Measurements from ENCODE around the gene WDR13.
"Not testable (repeated sequence)": the region's sequence is repeated elsewhere in the genome, so short reads cannot be mapped to it uniquely, and the experiment has no call there.

Gene WDR13

DNA sequence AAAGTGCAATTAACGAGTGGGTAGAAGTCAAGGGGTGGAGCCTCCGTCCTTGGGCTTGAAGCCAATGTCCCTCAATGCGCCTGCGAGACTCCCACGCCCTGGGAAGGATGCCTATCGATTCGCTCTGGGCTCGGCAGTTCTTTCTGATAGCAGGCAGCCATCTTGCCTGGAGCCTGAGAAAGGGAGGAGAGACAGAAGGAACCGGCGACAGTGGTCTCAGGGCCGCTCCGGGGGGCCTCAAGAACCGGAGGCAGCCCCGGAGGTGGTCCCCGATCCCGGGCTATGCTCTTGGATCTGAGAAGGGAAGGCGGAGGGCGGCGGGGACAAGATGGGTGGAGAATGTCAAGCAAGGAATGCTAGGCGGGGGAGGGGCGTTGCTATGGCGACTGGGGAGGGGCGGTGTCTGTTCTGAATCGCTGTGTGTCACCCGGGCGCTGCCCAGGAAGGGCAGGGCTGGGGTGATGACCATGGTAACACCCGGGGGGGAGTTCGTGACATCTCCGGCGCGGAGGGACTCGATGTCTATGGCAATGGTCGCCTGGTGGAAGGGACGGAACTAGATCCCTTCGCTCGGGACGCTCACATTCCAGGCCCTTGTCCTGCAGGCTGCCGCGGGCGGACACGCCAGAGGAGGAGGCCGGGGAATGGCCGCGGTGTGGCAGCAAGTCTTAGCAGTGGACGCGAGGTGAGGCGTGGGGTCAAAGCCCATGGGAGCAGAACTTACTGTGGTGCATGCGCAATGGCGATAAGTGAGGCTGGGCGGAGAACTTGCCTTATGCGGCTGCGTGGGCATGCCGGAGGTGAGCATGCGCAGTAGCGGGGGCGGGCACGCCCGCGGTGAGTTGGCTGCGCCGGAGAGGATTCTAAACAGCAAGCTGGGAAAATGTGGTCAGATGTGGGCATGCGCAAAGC is at the start of gene WDR13:
Gene WDR13 (plus strand): TSS at position 140 of the 912 bp plus-strand sequence. CDS start 505 bp downstream, at position 645.
- DNase-seq (ENCODE audit: low spot score), result peak; percentile 95

- DNase-seq (ENCODE audit: low spot score), result no peak
Measured at GRCh38 chrX:48548871-48549270, 48.4 kb upstream of the WDR13 start.

DNA sequence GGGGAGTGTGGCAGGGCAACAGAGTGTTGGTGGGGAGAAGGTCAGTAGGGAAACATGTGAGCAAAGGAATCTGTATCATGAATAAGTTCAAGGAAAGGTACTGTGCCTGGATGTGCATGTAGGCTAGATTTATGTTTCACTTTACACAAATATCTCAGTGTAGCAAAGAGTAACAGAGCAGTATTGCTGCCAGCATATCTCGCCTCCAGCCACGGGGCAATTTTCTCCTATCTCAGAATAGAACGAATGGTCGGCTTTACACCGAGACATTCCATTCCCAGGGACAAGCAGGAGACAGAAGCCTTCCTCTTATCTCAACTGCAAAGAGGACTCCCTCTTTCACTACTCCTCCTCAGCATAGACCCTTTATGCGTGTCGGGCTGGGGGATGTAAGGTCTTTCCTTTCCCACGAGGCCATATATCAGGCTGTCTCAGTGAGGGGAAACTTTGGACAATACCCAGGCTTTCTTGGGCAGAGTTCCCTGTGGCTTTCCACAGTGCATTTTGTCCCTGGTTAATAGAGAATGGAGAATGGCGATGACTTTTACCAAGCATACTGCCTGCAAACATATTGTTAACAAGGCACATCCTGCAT is 41.5 kb upstream of the WDR13 start:
- not testable (repeated sequence) for DNase-seq (ENCODE audit: low spot score)

GRCh38 chrX:48558271-48558670 is 39.0 kb upstream of the WDR13 start:
- peak; percentile 80 for DNase-seq (ENCODE audit: low spot score)

DNA sequence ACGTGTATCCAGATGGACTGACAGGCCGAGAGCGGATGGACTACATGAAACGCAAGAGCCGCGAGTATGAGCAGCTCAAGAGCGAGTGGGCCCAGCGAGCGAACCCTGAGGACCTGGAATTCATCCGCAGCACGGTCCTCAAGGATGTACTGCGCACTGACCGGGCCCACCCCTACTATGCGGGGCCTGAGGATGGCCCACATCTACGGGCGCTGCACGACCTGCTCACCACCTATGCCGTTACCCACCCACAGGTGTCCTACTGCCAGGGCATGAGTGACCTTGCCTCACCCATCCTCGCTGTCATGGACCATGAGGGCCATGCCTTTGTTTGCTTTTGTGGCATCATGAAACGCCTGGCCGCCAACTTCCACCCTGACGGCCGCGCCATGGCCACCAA is 37.7 kb upstream of the WDR13 start:
- DNase-seq (ENCODE audit: low spot score), result no peak

DNA sequence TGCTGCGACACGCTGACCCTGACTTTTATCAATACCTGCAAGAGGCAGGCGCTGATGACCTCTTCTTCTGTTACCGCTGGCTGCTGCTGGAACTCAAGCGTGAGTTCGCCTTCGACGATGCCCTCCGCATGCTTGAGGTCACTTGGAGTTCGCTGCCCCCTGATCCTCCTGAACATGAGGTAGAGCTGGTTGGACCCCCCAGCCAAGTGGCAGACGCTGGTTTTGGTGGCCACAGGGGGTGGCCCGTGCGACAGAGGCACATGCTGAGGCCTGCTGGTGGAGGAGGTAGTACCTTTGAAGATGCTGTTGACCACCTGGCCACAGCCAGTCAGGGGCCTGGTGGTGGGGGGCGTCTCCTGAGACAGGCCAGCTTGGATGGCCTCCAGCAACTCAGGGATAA is 37.2 kb upstream of the WDR13 start:
- DNase-seq (ENCODE audit: low spot score), result no peak

DNA sequence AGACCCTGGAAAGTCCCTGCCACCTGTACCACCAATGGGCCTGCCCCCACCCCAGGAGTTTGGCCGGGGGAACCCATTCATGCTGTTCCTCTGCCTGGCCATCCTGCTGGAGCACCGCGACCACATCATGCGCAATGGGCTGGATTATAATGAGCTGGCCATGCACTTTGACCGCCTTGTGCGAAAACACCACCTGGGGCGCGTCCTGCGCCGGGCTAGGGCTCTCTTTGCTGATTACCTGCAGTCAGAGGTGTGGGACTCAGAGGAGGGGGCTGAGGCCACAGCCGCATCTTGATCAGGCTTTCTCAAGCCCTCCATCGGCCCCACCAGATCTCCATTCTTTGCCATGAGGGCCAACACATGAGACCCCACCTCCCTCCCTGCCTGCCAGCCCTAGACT is 36.6 kb upstream of the WDR13 start:
- no peak for DNase-seq (ENCODE audit: low spot score)

- peak; percentile 73 for DNase-seq (ENCODE audit: low spot score)
Measured at GRCh38 chrX:48569958-48570357, 27.3 kb upstream of the WDR13 start.

DNA sequence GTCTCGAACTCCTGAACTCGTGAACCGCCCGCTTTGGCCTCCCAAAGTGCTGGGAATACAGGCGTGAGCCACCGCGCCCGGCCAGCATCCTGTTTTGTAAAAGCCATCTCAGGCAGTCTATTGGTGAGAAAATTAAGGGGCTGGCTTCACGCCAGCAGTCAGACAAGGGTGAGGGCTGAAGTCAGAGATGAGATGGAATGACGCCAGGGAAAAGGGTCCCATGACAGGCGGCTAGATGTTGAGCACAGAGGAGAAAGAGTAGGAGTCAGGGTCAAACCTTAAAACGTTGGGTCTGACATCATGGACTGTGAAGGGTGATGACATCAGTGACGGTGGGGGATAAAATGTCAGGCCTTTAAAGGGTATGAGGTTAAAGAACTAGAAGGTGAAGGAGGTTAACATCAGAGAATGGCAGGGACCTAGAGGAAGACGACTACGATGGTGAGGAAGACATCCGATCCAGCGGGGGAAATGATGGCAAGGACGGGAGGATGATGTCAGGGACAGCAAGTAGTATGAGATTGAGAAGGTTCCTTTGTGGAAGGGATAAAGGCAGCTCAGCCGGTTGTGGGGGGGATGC is 23.5 kb upstream of the WDR13 start:
- peak; percentile 25 for DNase-seq (ENCODE audit: low spot score)

GRCh38 chrX:48574270-48575266 is 22.7 kb upstream of the WDR13 start, which contains the start of gene RBM3:
Gene RBM3 (plus strand): TSS chrX:48574484. CDS start chrX:48575181, 697 bp downstream.
- peak; percentile 93 for DNase-seq (ENCODE audit: low spot score)

- DNase-seq (ENCODE audit: low spot score), result no peak
Measured at GRCh38 chrX:48575642-48576041, 21.6 kb upstream of the WDR13 start.

DNA sequence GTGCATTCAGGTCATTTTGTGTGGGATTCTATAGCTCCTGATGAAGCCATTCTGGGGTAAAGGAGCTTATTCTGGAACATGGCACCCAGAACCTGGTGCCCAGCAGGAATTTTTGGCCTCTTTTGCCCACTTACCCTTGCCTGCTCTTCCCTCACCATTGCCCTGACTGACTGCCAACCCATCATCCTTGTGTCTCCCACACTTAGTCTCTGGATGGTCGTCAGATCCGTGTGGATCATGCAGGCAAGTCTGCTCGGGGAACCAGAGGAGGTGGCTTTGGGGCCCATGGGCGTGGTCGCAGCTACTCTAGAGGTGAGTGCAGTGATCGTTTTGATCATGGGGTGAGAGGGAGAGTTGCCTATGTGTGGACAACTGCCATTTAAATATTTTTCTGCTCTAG is 21.2 kb upstream of the WDR13 start:
- DNase-seq (ENCODE audit: low spot score), result no peak

DNA sequence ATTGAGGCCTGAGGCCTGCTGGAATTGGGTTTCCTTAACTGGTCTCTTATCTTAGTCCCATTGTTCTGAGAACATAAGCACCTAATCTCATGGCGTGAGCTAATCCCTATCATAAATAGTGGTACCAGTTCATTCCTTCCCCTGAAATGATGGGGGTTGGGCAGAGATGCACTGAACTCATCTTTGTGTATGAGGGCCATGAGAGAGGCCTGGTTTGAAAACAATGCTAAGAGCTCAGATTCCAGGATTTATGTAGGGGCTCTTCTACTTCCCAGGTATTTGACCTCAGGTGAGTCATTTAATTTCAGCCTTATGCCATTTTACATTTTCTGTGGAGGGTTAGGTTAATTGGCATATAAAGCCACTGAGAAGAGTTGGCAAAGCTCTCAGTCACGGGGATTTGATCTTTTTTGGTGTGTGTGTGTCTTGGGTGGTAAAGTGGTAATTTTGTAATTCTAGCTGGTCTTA is 18.6 kb upstream of the WDR13 start:
- DNase-seq (ENCODE audit: low spot score), result no peak

GRCh38 chrX:48579259-48579658 is 18.0 kb upstream of the WDR13 start:
- DNase-seq (ENCODE audit: low spot score), result no peak

DNA sequence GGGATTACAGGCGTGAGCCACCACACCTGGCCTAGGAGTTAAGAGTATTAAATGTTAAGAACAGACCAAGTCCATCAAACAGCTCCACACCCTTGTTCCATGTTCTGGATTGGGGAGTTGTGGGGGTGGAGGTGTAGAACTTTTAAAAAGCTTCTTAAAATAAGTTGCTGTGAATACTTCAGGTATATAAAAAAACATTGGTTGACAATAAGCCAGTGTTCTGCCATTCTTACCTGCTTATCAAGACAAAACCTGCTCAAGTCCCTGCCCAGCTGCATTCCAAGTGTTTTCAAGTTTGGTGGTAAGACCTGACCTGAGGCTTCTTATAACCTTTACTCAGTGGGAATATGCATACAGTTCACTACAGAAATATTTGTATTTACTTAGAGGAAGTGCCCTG is 16.6 kb upstream of the WDR13 start:
- no peak for DNase-seq (ENCODE audit: low spot score)

DNA sequence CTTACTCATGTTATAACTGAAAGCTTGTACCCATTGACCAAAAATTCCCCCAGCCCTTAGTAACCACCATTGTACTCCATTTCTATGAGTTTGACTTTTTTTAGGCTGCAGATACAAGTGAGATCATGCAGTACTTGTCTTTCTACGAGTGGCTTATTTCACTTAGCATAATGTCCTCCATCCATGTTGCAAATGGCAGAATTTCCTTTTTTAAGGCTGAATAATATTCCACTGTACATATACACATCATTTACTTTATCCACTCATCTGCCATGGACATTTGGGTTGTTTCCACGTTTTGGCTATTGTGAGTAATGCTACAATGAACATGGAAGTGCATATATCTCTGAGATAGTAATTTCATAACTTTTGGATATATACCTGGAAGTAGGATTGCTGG is 12.6 kb upstream of the WDR13 start:
- DNase-seq (ENCODE audit: low spot score), result no peak

DNA sequence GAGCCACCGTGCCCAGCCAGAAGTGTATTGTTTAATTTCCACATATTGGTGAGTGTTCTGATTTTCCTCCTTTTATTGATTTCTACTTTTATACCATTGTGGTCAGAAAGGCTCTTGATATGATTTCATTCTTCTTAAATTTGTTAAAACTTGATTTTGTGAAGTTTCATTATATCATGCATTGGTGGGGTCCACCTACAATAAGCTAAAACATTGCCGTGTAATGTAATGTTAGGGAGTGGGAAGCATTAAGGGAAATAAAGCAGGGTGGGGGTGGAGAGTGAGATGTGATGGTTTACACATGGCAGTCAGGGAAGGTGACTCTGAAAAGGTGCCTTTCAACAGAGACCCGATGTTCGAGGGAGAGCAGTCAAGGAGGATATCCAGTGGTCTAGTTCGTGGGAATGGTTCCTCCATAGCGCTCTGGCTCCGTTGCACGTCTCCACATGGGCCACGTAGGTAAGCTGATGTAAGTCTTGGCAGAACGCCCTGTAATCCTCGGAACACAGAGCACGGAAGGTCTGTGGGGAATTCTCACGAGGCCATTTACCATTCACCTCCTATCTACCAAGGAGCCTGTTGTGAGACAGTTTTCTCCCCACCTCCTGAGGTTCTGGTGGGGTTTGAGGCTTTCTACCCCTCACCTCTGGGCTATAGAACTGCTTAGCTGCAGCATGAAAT is 7.7 kb upstream of the WDR13 start:
- DNase-seq (ENCODE audit: low spot score), result peak; percentile 54

DNA sequence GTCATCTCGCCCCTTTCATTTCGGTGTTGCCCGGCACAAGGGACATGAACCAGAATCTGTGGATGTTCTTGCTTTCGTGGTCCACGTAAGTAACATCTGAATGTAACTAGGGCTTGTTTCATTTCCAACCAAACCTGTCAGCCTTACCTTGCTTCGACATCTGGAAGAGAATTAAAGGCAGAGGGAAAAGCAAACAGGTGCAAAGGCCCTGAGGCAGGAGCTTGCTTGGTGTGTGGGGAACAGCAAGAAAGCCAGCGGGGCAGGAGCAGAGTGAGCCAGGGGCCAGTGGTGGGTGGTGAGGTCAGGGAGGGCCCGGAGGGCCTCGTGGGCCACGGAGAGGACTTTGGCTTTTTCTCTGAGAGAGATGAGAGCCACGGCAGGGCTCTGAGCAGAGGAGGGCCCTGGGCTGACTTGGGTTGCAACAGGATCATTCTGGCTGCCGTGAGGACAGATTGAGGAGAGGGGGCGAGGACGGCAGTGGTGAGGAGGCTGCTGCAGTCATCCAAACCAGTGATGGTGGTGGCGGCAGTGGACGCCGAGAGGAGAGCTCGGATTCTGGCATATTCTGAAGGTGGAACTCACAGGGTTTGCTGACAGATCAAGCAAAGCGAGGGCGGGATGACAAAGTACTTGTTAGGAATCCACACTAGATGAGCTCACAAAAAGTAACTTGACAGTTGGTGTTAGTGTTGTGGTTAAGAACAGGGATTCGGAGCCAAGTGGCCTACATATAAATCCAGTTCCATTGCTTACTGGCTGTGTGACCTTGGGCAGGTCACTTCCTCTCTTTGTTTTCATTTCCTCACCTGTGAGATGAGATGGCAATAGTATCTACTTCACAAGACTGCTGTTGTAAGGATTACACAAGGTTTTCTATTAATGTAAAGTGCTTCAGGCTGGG is 6.8 kb upstream of the WDR13 start:
- DNase-seq (ENCODE audit: low spot score), result peak; percentile 32

DNA sequence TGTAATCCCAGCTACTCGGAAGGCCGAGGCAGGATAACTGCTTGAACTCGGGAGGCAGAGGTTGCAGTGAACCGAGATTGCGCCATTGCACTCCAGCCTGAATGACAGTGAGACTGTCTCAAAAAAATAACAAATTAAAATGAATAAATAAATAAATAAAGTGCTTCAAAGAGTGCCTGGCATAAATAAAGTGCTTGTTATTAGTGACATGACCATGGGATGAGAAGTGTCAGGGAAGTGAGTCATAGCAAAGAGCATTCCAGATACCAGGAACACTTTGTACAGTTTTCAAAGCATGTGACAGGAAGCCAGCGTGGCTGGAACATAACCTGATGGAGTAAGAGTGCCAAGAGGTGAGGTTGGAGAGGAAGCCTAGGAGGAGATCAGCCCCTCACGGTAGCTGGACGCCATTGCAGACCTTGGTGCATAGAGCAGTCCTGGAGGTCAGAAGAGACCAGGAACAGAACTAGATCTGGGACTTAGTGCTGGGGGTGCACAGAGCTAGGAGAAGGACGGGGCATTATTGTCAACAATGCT is 6.0 kb upstream of the WDR13 start:
- peak; percentile 85 for DNase-seq (ENCODE audit: low spot score)

DNA sequence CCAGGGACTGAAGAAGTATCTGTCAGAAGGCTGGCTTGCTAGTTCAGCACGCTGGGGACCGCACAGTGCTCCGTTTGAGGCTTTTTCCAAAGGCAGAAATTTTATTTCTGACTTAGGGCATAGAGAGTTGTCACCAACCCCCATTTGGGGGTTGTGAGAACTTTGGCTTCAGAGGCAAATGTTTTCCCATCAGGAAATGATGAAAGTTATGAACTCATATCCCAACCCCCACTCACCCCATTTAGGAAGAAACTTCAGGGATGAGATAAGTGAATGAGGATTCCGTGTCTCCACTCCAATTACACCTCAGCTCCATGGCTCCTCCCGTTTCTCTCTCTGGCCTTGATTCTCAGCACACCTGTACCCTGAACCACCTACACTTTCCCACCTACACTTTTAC is 4.3 kb upstream of the WDR13 start:
- DNase-seq (ENCODE audit: low spot score), result no peak

All from kidney tubule cell (primary cell).